NCI-H2227 treated with DMSO at 0.1 percent for 48 hours (cell line): ENCODE measurements around the gene EID1.
A peak's percentile ranks its signal among the peaks of the same experiment; 100 is the strongest.
"Not testable (repeated sequence)": the region's sequence is repeated elsewhere in the genome, so short reads cannot be mapped to it uniquely, and the experiment has no call there.

Experiments used
- DNase-seq: peaks from one replicate; lab custom pipeline; 2025; lab: John Stamatoyannopoulos, UW

Gene EID1

DNA sequence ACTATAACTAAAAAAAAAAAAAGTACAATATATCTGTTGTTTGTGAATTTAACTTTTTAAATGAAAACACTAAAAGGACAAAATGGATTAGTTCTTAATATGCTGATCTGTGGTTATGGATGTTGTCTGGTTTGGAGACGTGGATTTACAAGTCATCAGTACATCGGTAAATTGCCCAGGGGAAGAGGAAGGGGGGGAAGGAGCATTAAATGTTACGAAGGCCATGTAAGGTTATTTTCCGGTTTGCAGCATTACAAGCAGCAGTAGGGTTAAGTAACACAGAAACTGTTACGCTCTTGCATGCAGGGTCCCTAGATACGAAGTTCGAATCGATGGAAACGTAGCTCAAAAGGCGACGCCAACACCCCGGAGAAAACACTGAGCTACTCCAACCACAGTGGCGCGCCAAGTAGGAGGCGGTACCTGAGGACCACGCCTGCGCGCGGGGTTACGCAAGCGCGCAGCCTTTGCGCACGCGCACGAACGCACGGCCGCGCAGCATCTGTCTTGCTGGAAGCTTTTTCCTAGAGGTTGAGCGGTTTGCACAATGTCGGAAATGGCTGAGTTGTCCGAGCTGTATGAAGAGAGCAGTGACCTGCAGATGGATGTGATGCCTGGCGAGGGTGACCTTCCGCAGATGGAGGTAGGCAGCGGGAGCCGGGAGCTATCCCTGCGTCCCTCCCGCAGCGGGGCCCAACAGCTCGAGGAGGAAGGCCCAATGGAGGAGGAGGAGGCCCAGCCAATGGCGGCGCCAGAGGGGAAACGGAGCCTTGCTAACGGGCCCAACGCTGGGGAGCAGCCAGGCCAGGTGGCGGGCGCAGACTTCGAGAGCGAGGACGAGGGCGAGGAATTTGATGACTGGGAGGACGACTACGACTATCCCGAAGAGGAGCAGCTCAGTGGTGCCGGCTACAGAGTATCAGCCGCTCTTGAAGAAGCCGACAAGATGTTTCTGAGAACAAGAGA is at the start of gene EID1:
Gene EID1 (plus strand): TSS at position 505 of the 966 bp plus-strand sequence. CDS start 43 bp downstream, at position 548.
- DNase-seq = peak; percentile 90

- no peak for DNase-seq
Observed at GRCh38 chr15:48828471-48828870, 49.5 kb upstream of the EID1 start.

DNA sequence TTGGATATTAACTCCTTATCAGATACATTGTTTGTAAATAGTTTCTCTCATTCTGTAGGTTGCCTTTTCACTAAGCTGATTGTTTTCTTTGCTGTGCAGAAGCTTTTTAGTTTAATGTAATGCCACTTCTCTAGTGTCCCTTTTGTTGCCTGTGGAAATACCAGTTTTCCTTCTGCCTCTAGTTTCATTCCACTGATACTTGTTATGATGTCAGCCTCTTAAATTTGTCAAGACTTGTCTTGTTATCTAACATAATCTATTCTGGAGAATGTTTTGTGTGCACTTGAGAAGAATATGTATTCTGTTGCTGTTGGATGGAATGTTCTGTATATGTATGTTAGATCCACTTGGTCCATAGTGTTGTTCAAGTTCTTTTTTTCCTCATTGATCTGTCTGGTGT is 49.0 kb upstream of the EID1 start:
- DNase-seq = no peak

DNA sequence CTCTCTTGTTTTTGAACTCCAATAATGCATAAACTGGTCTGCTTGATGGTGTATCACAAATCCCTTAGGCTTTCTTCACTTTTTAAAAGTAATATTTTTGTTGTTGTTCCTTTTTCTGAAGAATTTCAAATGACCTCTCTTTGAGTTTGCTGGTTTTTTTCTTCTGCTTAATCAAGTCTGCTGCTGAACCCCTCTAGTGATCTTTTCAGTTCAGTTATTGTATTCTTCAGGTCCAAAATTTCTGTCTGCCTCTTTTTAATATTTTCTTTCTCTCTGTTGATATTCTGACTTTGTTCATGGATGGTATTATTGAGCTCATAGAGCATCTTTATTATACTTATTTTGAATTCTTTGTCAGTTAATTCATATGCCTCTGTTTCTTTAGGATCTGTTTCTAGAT is 45.3 kb upstream of the EID1 start:
- no peak for DNase-seq

DNA sequence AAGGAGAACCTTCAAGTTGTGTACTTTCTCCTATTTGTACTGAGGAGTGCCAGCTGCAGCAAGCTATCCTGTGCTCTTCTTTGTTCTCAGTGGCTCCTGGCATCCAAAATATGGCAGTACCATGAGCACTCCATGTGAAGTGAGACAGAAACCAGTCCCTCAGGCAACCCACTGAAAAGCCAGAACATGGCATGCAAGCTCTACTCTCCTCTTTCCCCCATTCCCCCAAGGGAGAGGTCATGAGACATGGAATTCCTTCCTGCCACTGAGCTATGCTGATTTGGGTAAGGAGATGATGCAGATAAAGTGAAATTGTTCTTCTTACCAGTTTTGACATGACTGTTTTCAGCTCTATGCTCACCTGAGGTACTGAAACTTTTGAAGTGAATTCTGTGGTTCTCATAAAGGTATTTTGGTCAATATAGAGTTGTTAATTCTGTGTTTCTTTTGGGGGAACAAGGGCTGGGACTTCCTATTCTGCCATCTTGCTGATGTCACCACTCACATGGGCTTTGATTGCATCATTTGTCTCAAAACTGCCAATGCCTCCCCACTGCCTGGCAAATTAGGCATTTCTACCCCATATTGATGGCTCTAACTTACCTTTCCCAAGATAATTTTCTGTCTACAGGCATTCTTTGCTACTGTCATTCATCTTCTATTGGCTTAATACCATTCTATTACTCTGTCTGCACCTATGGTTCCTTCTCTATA is 44.3 kb upstream of the EID1 start:
- no peak for DNase-seq

DNA sequence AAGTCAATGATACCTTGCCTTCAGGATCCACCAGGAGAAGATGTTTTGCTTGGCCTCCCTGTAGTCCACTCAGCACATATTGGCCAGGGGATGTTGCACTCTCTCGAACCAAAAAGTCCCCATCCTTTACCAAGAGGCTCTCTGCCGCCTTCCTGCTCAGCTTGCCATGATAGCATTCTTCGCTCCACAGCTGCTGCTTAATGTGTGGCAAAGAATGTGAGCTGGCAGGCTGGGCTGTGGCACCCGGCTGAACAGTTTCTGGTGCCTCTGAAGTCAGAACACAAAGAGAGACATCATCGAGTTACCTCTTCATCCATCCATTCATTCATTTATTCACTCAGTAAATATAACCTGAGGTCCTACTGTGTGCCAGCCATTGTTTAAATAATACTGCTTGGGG is 43.2 kb upstream of the EID1 start:
- no peak for DNase-seq

- DNase-seq = no peak
Observed at GRCh38 chr15:48842501-48842900, 35.4 kb upstream of the EID1 start.

DNA sequence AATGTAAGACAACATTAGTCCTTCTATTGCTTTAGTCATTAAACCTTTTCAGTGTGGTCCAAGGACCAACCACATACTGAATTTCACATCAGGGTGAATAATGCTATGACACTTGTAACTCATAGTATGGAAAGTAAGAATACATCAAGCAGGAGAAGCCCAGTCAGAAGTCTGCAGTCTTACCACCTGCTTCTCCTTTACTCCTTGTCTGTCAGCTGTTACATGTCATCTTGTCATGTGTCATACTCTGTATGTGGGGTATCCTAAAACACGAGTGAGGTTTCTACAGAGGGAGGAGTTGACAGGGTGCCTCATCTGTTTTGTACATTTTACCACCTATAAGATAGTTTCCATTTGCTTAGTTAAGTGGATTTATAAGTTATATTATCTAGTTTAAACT is 32.8 kb upstream of the EID1 start:
- DNase-seq = no peak

DNA sequence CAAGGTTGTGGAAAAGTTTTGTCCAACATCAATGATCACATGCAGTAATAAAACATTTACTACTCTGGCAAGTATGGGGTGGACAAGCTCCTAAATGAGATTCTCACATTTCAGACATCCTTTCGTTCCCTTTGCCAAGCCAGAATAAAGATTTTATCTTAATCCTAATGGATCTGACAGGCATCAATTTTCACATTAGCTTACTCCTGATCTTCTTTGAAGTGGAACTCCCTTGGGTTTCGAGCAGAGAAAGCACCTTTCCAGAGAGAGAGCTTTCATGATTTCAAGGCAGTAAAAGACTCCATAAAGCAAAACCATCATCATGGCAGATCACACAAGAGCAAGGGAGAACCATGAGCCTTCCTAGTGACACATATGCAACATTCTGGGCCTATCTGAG is 27.3 kb upstream of the EID1 start:
- DNase-seq = no peak

GRCh38 chr15:48851956-48852355 is 26.0 kb upstream of the EID1 start:
- DNase-seq = no peak

GRCh38 chr15:48854434-48854833 is 23.5 kb upstream of the EID1 start:
- DNase-seq = not testable (repeated sequence)

- DNase-seq = no peak
Observed at GRCh38 chr15:48855501-48856440, 22.2 kb upstream of the EID1 start.

DNA sequence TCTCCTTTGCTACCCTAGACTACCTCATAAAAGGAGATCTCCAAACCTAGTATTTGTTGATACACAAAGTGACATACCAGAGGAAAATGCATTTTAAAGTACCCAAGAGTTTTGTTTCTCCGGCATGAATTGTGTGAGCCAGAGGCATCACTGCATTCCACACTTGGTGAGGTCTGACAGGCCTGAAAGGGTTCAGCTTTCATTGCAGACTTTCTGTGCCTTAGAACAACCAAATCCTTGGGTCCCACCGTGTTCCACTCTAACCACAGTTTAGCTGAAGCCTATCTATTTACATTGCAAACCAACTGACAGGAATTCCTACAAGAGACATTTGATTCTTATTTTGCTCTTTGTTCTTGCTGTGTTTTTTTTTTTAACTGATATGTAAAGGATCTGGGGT is 21.0 kb upstream of the EID1 start:
- DNase-seq = no peak

DNA sequence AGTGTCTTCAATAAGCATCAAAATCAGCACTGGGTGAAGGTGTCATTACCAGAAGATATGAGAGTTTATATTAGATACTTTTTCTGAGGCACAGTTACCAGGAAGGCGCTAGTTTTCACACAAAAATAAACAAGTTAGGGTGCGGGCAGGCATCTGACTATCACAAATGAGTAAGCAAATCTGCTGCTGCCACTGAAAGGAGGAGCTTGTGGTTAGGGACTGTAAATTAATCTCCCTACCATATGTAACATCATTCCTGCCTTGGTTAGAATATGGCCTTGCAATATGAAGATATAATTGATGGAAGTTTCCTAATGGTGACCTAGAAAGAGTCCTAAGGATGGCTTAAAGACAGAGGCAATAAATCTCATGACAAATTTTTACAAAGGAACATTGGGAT is 19.5 kb upstream of the EID1 start:
- no peak for DNase-seq

- DNase-seq = no peak
Observed at GRCh38 chr15:48859426-48859825, 18.5 kb upstream of the EID1 start.

DNA sequence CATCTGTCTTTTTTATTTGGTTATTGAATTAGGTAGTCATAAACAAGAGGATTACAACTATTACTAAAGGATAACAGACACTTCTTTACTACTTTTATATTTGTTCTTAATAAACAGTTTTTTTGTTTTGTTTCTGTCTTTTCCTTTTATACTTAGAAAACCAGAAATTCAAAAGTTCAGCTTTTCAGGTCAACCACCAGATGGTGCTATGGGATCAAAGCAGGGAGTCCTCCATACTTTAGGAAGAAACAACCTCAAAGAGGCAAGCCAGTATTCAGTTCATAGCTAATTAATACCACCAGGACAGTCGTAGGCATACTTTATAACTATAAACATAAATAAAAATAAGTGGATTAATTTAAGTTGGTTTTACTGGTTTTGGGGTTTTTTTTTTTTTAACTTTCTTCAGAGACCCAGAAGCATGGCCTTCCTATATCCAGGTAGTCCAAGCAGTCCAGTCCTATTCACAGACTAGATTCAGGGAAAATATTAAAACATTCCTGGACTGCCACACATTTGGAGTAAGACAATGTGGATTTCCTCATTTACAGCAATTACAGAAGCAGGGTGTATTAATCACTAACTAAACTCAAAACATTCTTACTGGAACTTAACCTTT is 16.0 kb upstream of the EID1 start:
- DNase-seq = peak; percentile 34

- DNase-seq = no peak
Observed at GRCh38 chr15:48862705-48863104, 15.2 kb upstream of the EID1 start.

DNA sequence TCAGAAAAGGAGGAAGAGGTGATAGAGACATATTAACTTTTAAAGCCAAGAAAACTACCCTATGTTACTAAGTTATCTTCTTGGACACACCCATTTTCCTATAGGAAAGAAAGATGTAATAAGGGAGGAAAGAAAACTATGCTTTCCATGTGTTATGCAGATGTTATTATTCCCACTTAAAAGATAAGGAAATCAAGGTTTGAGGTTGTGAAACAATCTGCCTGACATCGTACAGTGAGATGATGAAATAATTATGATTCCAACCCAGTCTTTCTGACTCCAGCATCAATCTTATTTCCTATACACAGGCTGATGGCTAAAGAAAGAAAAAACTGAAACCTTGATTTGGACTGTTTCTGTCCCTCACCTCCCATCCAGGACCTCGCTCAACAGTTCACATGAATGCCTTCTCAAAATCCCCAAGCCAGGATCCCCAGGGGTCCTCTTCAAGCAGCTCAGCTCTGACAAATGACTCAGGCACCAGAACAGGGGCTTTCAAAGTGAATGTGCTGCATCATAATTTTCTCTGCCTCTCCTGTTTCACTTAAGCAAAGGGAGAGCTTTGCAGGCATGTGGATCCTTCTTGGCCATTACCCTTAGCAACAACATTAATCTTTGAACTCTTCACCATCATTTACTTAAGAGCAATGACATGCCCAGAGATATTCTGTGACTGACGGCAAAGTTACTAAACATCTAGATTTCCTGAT is 12.4 kb upstream of the EID1 start:
- peak; percentile 75 for DNase-seq

DNA sequence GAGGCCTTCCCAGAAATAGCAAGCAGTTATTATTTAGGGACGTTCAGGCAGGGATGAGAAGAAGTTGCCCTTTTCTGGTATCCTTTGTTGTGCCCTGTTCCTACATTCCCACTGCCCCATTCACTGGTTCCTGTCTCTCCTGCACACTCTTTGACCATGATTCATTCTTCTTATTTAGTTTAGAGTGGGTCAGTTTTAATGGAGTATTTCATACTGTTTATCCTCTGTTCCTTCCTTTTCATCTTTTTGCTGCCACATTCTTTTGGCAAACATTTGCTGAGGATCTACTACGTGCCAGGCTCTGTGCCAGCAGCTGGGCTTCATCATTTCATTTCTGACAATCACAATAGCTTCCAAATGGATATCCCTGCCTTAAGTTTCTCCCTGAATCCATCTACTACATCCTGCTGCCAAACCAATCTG is 11.8 kb upstream of the EID1 start:
- DNase-seq = no peak

- no peak for DNase-seq
Observed at GRCh38 chr15:48868023-48868422, 9.9 kb upstream of the EID1 start.

GRCh38 chr15:48868536-48868935 is 9.4 kb upstream of the EID1 start:
- DNase-seq = peak; percentile 0
